Fibroblast of pulmonary artery (primary cell): ENCODE measurements around the gene USP17L22.
"Not testable (repeated sequence)": the region's sequence is repeated elsewhere in the genome, so short reads cannot be mapped to it uniquely, and the experiment has no call there.

ENCODE experiments used
- DNase-seq: peaks from one replicate; pipeline ENCODE4 v3.0.0-alpha.2; 2010; ENCODE audit warnings: low read depth
- H3K4me3 ChIP-seq: replicated peaks from 2 replicates; pipeline ENCODE4 v1.5.1; 2011; ENCODE audit warnings: low read depth, mild to moderate bottlenecking, control low read depth, low read length, moderate library complexity

Gene USP17L22, protein sequence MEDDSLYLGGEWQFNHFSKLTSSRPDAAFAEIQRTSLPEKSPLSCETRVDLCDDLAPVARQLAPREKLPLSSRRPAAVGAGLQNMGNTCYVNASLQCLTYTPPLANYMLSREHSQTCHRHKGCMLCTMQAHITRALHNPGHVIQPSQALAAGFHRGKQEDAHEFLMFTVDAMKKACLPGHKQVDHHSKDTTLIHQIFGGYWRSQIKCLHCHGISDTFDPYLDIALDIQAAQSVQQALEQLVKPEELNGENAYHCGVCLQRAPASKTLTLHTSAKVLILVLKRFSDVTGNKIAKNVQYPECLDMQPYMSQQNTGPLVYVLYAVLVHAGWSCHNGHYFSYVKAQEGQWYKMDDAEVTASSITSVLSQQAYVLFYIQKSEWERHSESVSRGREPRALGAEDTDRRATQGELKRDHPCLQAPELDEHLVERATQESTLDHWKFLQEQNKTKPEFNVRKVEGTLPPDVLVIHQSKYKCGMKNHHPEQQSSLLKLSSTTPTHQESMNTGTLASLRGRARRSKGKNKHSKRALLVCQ

GRCh38 chr4:9267319-9267718 is at the start of gene USP17L22:
TSS of gene USP17L22 (plus strand) at chr4:9267619. CDS start at chr4:9267619, 0 bp downstream.
- DNase-seq, H3K4me3 ChIP-seq: not testable (repeated sequence)

DNA sequence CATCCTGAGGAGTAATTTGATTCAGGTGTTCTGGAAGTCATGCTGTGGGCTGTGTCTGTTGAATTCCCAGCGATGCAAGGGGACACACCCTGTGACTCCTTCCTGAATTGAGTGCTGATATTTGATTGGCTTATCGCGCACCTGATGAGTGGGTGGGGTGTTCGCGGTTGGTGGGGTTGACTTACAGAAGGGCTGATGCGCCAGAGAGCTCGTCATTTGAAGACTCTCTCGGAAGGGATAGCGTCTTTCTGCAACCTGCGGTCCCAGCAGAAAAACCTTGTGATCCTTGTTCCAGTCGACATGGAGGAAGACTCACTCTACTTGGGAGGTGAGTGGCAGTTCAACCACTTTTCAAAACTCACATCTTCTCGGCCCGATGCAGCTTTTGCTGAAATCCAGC is 47.6 kb upstream of the USP17L22 start, which contains the start of gene USP17L12:
Gene USP17L12 (plus strand): TSS at position 301 of the 400 bp plus-strand sequence. CDS start 0 bp downstream, at position 301.
- H3K4me3 ChIP-seq, DNase-seq: not testable (repeated sequence)

DNA sequence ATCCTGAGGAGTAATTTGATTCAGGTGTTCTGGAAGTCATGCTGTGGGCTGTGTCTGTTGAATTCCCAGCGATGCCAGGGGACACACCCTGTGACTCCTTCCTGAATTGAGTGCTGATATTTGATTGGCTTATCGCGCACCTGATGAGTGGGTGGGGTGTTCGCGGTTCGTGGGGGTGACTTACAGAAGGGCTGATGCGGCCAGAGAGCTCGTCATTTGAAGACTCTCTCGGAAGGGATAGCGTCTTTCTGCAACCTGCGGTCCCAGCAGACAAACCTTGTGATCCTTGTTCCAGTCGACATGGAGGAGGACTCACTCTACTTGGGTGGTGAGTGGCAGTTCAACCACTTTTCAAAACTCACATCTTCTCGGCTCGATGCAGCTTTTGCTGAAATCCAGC is 42.8 kb upstream of the USP17L22 start, which contains the start of gene USP17L13:
Gene USP17L13 (plus strand): TSS at position 301 of the 400 bp plus-strand sequence. CDS start 0 bp downstream, at position 301.
- not testable (repeated sequence) for H3K4me3 ChIP-seq

DNA sequence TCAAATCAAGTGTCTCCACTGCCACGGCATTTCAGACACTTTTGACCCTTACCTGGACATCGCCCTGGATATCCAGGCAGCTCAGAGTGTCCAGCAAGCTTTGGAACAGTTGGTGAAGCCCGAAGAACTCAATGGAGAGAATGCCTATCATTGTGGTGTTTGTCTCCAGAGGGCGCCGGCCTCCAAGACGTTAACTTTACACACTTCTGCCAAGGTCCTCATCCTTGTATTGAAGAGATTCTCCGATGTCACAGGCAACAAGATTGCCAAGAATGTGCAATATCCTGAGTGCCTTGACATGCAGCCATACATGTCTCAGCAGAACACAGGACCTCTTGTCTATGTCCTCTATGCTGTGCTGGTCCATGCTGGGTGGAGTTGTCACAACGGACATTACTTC is 37.2 kb upstream of the USP17L22 start:
- not testable (repeated sequence) for DNase-seq, H3K4me3 ChIP-seq

More for the DNA sequence above, 42.8 kb upstream of the USP17L22 start, which contains the start of gene USP17L13:
- DNase-seq: not testable (repeated sequence)

DNA sequence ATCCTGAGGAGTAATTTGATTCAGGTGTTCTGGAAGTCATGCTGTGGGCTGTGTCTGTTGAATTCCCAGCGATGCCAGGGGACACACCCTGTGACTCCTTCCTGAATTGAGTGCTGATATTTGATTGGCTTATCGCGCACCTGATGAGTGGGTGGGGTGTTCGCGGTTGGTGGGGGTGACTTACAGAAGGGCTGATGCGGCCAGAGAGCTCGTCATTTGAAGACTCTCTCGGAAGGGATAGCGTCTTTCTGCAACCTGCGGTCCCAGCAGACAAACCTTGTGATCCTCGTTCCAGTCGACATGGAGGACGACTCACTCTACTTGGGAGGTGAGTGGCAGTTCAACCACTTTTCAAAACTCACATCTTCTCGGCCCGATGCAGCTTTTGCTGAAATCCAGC is 33.3 kb upstream of the USP17L22 start, which contains the start of gene USP17L15:
Gene USP17L15 (plus strand): TSS at position 301 of the 400 bp plus-strand sequence. CDS start 0 bp downstream, at position 301.
- not testable (repeated sequence) for H3K4me3 ChIP-seq, DNase-seq

- H3K4me3 ChIP-seq, DNase-seq: not testable (repeated sequence)
These were observed 29.0 kb upstream of the USP17L22 start for GRCh38 chr4:9238461-9238860.

DNA sequence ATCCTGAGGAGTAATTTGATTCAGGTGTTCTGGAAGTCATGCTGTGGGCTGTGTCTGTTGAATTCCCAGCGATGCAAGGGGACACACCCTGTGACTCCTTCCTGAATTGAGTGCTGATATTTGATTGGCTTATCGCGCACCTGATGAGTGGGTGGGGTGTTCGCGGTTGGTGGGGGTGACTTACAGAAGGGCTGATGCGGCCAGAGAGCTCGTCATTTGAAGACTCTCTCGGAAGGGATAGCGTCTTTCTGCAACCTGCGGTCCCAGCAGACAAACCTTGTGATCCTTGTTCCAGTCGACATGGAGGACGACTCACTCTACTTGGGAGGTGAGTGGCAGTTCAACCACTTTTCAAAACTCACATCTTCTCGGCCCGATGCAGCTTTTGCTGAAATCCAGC is 23.8 kb upstream of the USP17L22 start, which contains the start of gene USP17L17:
Gene USP17L17 (plus strand): TSS at position 301 of the 400 bp plus-strand sequence. CDS start 0 bp downstream, at position 301.
- H3K4me3 ChIP-seq, DNase-seq: not testable (repeated sequence)

DNA sequence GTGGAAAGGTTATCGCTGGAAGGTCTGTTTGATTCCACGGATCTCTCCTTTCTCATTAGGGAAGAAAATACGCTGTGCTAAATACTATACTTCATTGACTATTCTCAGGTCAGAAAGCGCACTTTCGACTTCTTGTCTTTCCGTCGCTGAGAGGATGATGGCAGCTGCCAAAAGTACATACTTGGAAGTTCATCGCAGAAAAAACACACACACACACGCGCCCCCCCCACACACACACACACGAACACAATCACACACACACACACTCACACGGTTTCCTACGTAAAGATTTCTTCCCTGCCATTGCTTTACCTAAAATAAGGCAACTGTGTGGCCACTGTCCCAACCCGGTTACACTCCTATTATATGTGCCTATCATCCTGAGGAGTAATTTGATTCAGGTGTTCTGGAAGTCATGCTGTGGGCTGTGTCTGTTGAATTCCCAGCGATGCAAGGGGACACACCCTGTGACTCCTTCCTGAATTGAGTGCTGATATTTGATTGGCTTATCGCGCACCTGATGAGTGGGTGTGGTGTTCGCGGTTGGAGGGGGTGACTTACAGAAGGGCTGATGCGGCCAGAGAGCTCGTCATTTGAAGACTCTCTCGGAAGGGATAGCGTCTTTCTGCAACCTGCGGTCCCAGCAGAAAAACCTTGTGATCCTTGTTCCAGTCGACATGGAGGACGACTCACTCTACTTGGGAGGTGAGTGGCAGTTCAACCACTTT is 19.3 kb upstream of the USP17L22 start, which contains the start of gene USP17L18:
Gene USP17L18 (plus strand): TSS at position 678 of the 728 bp plus-strand sequence. CDS start 0 bp downstream, at position 678.
- not testable (repeated sequence) for DNase-seq, H3K4me3 ChIP-seq

GRCh38 chr4:9253078-9253477 is 14.3 kb upstream of the USP17L22 start, which contains the start of gene USP17L19:
TSS of gene USP17L19 (plus strand) at chr4:9253378. CDS start at chr4:9253378, 0 bp downstream.
- DNase-seq, H3K4me3 ChIP-seq: not testable (repeated sequence)

- not testable (repeated sequence) for DNase-seq, H3K4me3 ChIP-seq
These were observed 9.6 kb upstream of the USP17L22 start, which contains the start of gene USP17L20 for GRCh38 chr4:9257824-9258223. TSS of gene USP17L20 (plus strand) at chr4:9258124. CDS start at chr4:9258124, 0 bp downstream.

GRCh38 chr4:9262572-9262971 is 4.8 kb upstream of the USP17L22 start, which contains the start of gene USP17L21:
TSS of gene USP17L21 (plus strand) at chr4:9262872. CDS start at chr4:9262872, 0 bp downstream.
- DNase-seq, H3K4me3 ChIP-seq: not testable (repeated sequence)

DNA sequence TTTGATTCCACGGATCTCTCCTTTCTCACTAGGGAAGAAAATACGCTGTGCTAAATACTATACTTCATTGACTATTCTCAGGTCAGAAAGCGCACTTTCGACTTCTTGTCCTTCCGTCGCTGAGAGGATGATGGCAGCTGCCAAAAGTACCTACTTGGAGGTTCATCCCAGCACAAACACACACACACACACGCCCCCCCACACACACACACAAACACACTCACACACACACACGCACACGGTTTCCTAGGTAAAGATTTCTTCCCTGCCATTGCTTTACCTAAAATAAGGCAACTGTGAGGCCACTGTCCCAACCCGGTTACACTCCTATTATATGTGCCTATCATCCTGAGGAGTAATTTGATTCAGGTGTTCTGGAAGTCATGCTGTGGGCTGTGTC is 4.3 kb downstream of the USP17L22 start:
- DNase-seq, H3K4me3 ChIP-seq: not testable (repeated sequence)
